Measurements from ENCODE around the gene P4HA1. TPM values are rescaled to one million over a fixed set of nuclear protein-coding genes. Genes with fewer than 3 reads are reported as not detected.
"Not testable (repeated sequence)": the region's sequence is repeated elsewhere in the genome, so short reads cannot be mapped to it uniquely, and the experiment has no call there.

Gene P4HA1
- total RNA-seq, 4 donors from 2014 or later, result 23.3 to 36.2 (median 30.4) TPM

DNA sequence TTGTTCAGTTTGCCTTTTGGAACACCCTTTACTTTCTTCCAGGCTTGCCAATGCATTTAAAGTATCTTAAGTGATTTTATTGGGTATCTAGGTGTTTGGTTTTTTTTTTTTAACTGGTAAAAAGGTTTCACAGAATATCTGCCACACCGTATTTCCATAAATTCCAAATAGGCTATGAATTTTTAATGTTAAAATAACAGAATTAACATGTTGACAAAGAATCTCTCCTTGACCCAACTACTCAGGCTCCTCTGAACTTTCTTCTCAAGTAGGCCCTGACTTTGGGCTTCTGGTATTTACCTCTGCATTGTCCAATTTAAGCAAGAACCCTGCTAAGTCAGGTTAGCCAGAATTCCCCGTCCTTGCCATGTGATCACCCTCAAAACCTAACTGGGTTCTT, 80.9 kb downstream of the P4HA1 start:
- H3K36me3 ChIP-seq, result peaks cover 0 to 61% of the 10 kb centered on the region in 2 donors
- no peak overlapping the region for H3K4me3 ChIP-seq
- no peak overlapping the region for H3K27ac ChIP-seq
- H3K4me1 ChIP-seq, result peaks cover 0 to 27% (median 0%) of the 10 kb centered on the region in 3 donors
- no peak for ATAC-seq
- H3K27me3 ChIP-seq, result no peaks in the 10 kb centered on the region
- TF ChIP-seq CTCF (IDR thresholded peaks at IDR 0.05), result no peak
- no peak for TF ChIP-seq POLR2AphosphoS5 (IDR thresholded peaks at IDR 0.05)
- TF ChIP-seq POLR2A (IDR thresholded peaks at IDR 0.05), result no peak
- TF ChIP-seq EP300 (IDR thresholded peaks at IDR 0.05), result no peak
- H3K9me3 ChIP-seq, result no peaks in the 10 kb centered on the region
- WGBS, 2 donors (ENCODE audit: low coverage in 1 of 2), result 91 to 100% methylated on average over 1 to 2 of the region's 2 CpGs

GRCh38 chr10:73003822-73004221, 92.8 kb downstream of the P4HA1 start:
- Histone ChIP-seq H3K27ac (no peak overlapping the region), H3K4me1 (no peaks in the 10 kb centered on the region), H3K36me3 (peaks cover 0 to 59% of the 10 kb centered on the region in 2 donors), H3K4me3 (no peak overlapping the region), H3K9me3 (no peaks in the 10 kb centered on the region), H3K27me3 (no peaks in the 10 kb centered on the region)
- ATAC-seq, result no peak
- no peak for TF ChIP-seq POLR2AphosphoS5 (IDR thresholded peaks at IDR 0.05)
- no peak for TF ChIP-seq CTCF (IDR thresholded peaks at IDR 0.05)
- TF ChIP-seq POLR2A (IDR thresholded peaks at IDR 0.05), result no peak
- TF ChIP-seq EP300 (IDR thresholded peaks at IDR 0.05), result no peak

DNA sequence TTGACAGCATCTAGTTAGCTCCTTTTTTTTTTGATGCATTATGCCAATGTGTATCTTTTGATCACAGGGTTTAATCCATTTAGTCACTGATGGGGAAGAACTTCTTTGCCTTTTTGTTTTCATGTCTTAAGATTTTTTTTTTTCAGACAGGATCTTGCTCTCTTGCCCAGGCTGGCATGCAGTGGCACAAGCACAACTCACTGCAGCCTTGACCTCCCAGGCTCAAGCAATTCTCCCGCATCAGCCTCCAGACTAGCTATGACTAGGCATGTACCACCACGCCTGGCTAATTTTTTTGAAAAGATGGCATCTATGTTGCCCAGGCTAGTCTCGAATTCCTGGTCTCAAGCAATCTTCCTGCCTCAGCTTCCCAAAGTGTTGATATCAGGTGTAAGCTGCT, 95.7 kb downstream of the P4HA1 start:
- Histone ChIP-seq H3K27me3 (no peaks in the 10 kb centered on the region), H3K4me3 (no peak overlapping the region), H3K36me3 (peaks cover 0 to 31% of the 10 kb centered on the region in 2 donors), H3K27ac (no peak overlapping the region), H3K4me1 (no peaks in the 10 kb centered on the region), H3K9me3 (no peaks in the 10 kb centered on the region)
- TF ChIP-seq EP300 (IDR thresholded peaks at IDR 0.05) (no peak), CTCF (IDR thresholded peaks at IDR 0.05) (no peak), POLR2AphosphoS5 (IDR thresholded peaks at IDR 0.05) (no peak), POLR2A (IDR thresholded peaks at IDR 0.05) (no peak)
- WGBS, 2 donors (ENCODE audit: low coverage in 1 of 2), result 100% methylated on average over 2 to 3 of the region's 3 CpGs
- no peak for ATAC-seq

DNA sequence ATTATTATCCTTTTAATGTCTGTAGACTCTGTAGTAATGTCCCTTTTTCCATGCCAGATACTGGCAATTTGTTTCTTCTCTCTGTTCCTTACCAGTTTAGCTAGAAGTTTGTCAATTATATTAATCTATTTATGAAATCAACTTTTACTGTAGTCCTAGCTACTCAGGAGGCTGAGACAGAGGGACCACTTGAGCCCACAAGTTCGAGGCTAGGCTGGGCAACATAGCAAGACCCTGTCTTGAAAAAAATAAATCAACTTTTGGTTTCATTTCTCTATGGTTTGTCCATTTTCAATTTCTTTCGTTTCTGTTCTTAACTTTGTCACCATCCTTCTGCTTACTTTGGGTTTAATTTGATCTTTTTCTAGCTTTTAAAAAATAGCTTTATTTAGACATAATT, 99.6 kb downstream of the P4HA1 start:
- Histone ChIP-seq H3K4me3 (no peak overlapping the region), H3K4me1 (no peaks in the 10 kb centered on the region), H3K9me3 (no peaks in the 10 kb centered on the region), H3K27ac (no peak overlapping the region), H3K36me3 (peaks cover 0 to 8% of the 10 kb centered on the region in 2 donors), H3K27me3 (no peaks in the 10 kb centered on the region)
- no peak for ATAC-seq
- 91 to 100% methylated on average over 2 of the region's 2 CpGs for WGBS, 2 donors (ENCODE audit: low coverage in 1 of 2)
- TF ChIP-seq POLR2A (IDR thresholded peaks at IDR 0.05) (no peak), POLR2AphosphoS5 (IDR thresholded peaks at IDR 0.05) (no peak), EP300 (IDR thresholded peaks at IDR 0.05) (no peak), CTCF (IDR thresholded peaks at IDR 0.05) (no peak)

DNA sequence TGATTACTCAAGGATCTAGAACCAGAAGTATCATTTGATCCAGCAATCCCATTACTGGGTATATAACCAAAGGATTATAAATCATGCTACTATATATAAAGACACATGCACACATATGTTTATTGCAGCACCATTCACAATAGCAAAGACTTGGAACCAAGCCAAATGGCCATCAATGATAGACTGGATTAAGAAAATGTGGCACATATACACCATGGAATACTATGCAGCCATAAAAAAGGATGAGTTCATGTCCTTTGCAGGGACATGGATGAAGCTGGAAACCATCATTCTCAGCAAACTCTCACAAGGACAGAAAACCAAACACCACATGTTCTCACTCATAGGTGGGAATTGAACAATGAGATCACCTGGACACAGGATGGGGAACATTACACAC, 101.2 kb downstream of the P4HA1 start:
- H3K27me3 ChIP-seq, result not testable (repeated sequence)

GRCh38 chr10:72989771-72990170, 106.9 kb downstream of the P4HA1 start:
- peaks cover 0 to 12% of the 10 kb centered on the region in 2 donors for H3K36me3 ChIP-seq
- not testable (repeated sequence) for H3K4me3 ChIP-seq, ATAC-seq, H3K27ac ChIP-seq, H3K4me1 ChIP-seq, H3K9me3 ChIP-seq, H3K27me3 ChIP-seq
- 86% methylated on average over 1 of the region's 7 CpGs; no CpG with 5 or more reads in 1 of the 2 donors for WGBS, 2 donors (ENCODE audit: low coverage in 1 of 2)

More for the DNA sequence above, 101.2 kb downstream of the P4HA1 start:
- not testable (repeated sequence) for H3K4me1 ChIP-seq, H3K4me3 ChIP-seq, H3K9me3 ChIP-seq, H3K27ac ChIP-seq, ATAC-seq
- peaks cover 0 to 11% of the 10 kb centered on the region in 2 donors for H3K36me3 ChIP-seq

DNA sequence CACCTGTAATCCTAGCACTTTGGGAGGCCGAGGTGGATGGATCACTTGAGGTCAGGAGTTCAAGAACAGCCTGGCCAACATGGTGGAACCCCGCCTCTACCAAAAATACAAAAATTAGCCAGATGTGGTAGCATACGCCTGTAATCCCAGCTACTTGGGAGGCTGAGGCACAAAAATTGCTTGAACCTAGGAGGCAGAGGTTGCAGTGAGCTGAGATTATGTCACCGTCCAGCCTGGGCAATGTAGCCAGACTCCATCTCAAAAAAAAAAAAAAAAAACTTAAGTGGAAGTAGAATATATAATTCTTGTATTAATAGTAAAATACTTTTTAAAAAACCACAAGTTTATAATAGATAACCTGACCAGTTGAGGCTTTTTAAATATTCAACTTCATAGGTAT, 112.0 kb downstream of the P4HA1 start:
- WGBS, 2 donors (ENCODE audit: low coverage in 1 of 2), result 89 to 100% methylated on average over 4 of the region's 4 CpGs
- H3K9me3 ChIP-seq, ATAC-seq, H3K27me3 ChIP-seq, H3K36me3 ChIP-seq, H3K27ac ChIP-seq, H3K4me3 ChIP-seq, H3K4me1 ChIP-seq: not testable (repeated sequence)
